K562 (cell line): ENCODE measurements around the gene UTP14C. TPM values are rescaled to one million over a fixed set of nuclear protein-coding genes. Genes with fewer than 3 reads are reported as not detected.

Source experiments
- ARID2 ChIP-seq: fragments of 450-650 bp; IDR thresholded peaks from 2 replicates; pipeline ENCODE4 v1.6.1; 2017; ENCODE audit warnings: antibody characterized with exemption, mild to moderate bottlenecking
- BRCA1 ChIP-seq, 2 experiments: fragments of 450-650 bp in 1 of 2; sonication (generic) in 1 of 2; formaldehyde crosslinking in 1 of 2; IDR thresholded peaks; 2 replicates each; pipeline versions ENCODE4 v1.5.0 to v1.6.1; 2017 to 2020; ENCODE audit warnings: mild to moderate bottlenecking in 1 of 2, missing genetic modification reagents in 1 of 2
- CTBP1 ChIP-seq: fragments of 450-650 bp; IDR thresholded peaks from 2 replicates; pipeline ENCODE4 v1.6.1; 2016; ENCODE audit warnings: borderline replicate concordance
- FOS ChIP-seq: IDR thresholded peaks from 3 replicates; pipeline ENCODE4 v1.6.1; 2011; ENCODE audit not compliant: insufficient read length; ENCODE audit errors: extremely low read depth
- HMG20B ChIP-seq: fragments of 250-450 bp; sonication (Bioruptor Pico); IDR thresholded peaks from 2 replicates; pipeline ENCODE4 v1.5.0; 2021; ENCODE audit warnings: mild to moderate bottlenecking
- HNRNPH1 ChIP-seq: fragments of 200-400 bp; formaldehyde crosslinking; optimal IDR thresholded peaks from 2 replicates; pipeline ENCODE3; 2017; ENCODE audit warnings: low read depth, mild to moderate bottlenecking, low read length, moderate library complexity
- MAZ ChIP-seq, 2 experiments: fragments of 450-650 bp in 1 of 2; sonication (generic) in 1 of 2; formaldehyde crosslinking; IDR thresholded peaks in 1 of 2; conservative IDR thresholded peaks in 1 of 2; 2 replicates each; pipeline versions ENCODE4 v1.4.0 to v1.5.0; 2020; ENCODE audit warnings: mild to moderate bottlenecking in 1 of 2, missing genetic modification reagents in 1 of 2
- MCM5 ChIP-seq: fragments of 450-650 bp; IDR thresholded peaks from 2 replicates; pipeline ENCODE4 v1.6.1; 2016; ENCODE audit warnings: low read depth
- RHOXF2B ChIP-seq: fragments of 250-450 bp; sonication (Bioruptor Pico); conservative IDR thresholded peaks from 2 replicates; pipeline ENCODE4 v1.5.1; 2021
- SMARCA4 ChIP-seq: fragments of 450-650 bp; IDR thresholded peaks from 2 replicates; pipeline ENCODE4 v1.6.1; 2016
- SMARCC2 ChIP-seq: fragments of 450-650 bp; IDR thresholded peaks from 2 replicates; pipeline ENCODE4 v1.6.1; 2017; ENCODE audit warnings: antibody characterized with exemption, moderate library complexity, mild to moderate bottlenecking, low read depth
- TAF7 ChIP-seq: fragments of 450-650 bp; IDR thresholded peaks from 2 replicates; pipeline ENCODE4 v1.6.1; 2016; ENCODE audit warnings: missing genetic modification characterization, missing compliant biosample characterization
- ZFP36 ChIP-seq: fragments of 150-350 bp; IDR thresholded peaks from 2 replicates; pipeline ENCODE4 v1.6.1; 2018; ENCODE audit warnings: low read length, low read depth; ENCODE audit not compliant: partially characterized antibody
- ZNF174 ChIP-seq: fragments of 250-450 bp; sonication (Bioruptor Pico); IDR thresholded peaks from 2 replicates; pipeline ENCODE4 v1.4.0; 2020; ENCODE audit warnings: mild to moderate bottlenecking
- polyA plus RNA-seq, 8 experiments: library from polyadenylated mRNA; depleted of rRNA in 4 of 8; stranded (reverse) in 5 of 8; unstranded in 3 of 8; fragments of >200 nt; fragmentation: Nextera tagmentation in 2 of 8; fragmentation: Illumina TruSeq in 1 of 8; extraction: Ambion mirVana in 2 of 8; extraction: Trizol in 1 of 8; gene quantifications; 2 replicates each; pipeline versions ENCODE4 v1.2.1 to v1.2.3, GENCODE V29; 2011 to 2014; ENCODE audit warnings: inconsistent platforms in 1 of 8, missing spikeins in 1 of 8
- total RNA-seq, 7 experiments: library from RNA; depleted of rRNA in 6 of 7; stranded (reverse); fragments of >200 nt in 6 of 7; fragmentation: Illumina TruSeq in 2 of 7; extraction: Trizol in 2 of 7; gene quantifications; 2 replicates each; pipeline versions ENCODE4 v1.2.1 to v1.2.3, GENCODE V29; 2011 to 2021; ENCODE audit warnings: low replicate concordance in 1 of 7

The UTP14C gene
- total and polyA plus RNA-seq, 9 of the 15 experiments (the other 6 are each of a cell fraction or from before 2014, with no cell fraction given): 3.4 to 10.3 (median 6.0) TPM

GRCh38 chr13:51997641-51998330, 26.7 kb upstream of the UTP14C start (continued):
- TF ChIP-seq ARID2 (no peak), TAF7 (tag) (no peak), CTBP1 (peak; percentile 97), HNRNPH1 (no peak), BRCA1 (IDR thresholded peaks at IDR 0.05) (no peak), BRCA1 (CRISPR knock-in tag; IDR thresholded peaks at IDR 0.05) (no peak), HMG20B (CRISPR knock-in tag) (no peak), SMARCC2 (no peak), ZFP36 (no peak), ZNF174 (CRISPR knock-in tag) (no peak), FOS (no peak), RHOXF2B (CRISPR knock-in tag) (no peak), MCM5 (no peak), SMARCA4 (peak; percentile 44; the same call in 1 of the 2 replicates), MAZ (CRISPR knock-in tag; conservative IDR thresholded peaks at IDR 0.05 in 1 of 2, IDR thresholded peaks at IDR 0.05 in 1 of 2) (no peak)
